ENCODE measurements around the gene HOXA5.

HOXA5 gene

DNA sequence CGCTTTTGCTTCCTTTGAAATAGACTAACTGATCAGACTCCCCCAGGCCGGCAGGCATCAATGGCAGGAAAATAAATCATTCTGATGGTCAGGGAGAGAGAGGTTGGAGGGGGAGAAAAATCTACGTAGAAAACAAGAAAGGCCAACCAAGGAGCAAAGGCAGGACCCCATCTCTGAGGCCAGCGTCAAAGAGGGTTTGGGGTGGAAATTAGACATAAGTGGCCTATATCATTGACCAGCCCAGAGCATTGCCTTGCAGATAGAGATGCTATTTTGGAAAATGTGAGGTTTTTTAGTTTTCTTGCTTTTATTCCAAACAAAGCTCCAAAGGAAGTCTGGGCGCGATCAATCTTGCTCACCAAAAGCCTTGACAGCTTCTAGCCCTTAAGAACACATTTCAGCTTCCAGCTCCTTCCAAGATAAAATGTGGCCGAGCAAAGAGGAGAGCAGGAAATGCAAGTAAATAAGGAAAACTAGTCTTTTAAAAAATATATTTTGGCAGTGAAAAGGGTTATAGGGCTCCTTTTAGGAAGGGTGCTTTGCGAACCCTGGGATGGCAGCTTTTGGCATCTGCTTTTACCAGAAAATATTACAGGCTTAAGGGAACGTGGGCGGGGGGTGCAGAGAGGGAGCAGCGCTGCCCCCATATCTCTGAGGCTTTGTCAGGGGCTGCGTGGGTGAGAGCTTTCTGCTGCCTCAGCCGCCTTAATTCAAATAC is 39.0 kb downstream of the HOXA5 start:
- DNase-seq = no peak

DNA sequence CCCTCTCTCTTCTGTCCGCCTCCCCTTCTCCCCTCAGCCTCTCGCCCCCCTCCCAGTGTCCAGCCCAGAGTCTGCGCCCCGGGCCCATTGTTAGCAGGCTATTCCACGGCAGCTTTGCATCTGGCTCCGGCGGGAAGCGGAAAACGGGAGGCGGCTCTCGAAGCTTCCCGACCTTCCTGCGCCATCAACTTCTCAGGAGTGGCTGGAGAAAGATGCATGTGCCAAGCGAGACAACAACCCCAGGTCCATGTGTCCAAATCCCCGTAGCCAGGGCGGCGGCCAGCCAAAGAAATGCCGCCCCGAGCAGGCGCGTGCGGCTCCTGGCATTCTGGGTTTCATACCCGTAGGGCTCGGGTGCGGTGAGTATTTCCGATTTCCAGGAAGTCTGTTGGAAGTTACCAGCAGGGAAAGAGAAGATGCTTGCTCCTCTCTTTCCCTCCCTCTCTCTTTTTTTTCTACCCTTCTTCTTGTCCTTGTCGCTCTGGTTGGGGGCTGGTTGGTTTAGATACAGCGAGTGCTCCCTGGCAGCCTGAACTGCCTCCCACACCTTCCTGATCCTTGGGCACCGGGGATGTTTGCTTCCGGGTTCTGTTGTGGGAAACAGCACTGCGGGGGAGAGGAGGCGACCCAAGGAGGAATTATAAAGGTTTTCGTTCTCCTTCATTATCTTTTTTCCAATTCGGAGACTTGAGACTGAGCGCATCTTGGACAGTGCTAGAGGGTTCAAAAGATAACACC is 39.8 kb downstream of the HOXA5 start:
- no peak for DNase-seq

DNA sequence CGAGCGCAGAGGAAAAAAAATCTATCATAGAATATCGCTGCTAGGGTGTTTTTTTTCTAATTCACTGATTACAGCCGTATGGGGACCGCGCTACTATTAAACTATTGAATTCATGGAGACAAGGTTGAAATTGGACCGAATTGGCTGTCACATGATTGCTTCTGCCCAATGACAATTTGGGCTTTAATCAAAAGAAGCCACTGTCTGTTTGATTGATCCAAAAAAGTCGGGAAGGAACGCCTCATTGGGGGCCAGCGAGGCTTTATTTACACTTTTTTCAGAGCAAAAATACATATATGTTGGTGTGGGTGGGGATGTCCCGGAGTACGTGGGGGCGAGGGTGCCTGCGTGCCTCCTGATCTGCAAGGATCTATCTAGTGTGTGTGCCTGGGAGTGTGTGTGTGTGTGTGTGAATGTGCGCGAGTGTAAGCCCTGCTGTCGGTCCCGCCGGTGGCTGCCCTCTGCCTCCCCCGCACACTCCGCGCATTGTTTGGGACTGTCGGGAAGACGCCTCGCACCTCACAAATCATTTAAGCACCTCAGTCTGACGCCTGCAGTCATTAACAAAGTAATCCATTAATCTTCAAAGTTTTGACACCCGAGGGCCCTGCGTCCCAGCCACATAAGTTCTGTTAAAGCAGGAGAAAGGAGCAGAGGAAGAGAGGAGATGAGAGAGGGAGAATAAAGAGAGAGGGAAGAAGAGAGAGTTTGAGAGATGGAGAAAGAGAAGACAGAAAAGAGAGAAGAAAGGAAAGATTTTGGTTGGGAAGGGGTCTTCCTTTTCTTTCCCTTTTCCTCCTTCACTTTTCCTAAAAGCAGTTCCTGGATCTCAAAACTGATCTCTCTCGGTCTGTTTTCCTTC is 40.7 kb downstream of the HOXA5 start, which contains the start of gene HOXA2:
Gene HOXA2, minus strand, starts transcription at position 103 of the 862 bp plus-strand sequence. CDS start 183 bp downstream, outside the sequence.
- no peak for DNase-seq

DNA sequence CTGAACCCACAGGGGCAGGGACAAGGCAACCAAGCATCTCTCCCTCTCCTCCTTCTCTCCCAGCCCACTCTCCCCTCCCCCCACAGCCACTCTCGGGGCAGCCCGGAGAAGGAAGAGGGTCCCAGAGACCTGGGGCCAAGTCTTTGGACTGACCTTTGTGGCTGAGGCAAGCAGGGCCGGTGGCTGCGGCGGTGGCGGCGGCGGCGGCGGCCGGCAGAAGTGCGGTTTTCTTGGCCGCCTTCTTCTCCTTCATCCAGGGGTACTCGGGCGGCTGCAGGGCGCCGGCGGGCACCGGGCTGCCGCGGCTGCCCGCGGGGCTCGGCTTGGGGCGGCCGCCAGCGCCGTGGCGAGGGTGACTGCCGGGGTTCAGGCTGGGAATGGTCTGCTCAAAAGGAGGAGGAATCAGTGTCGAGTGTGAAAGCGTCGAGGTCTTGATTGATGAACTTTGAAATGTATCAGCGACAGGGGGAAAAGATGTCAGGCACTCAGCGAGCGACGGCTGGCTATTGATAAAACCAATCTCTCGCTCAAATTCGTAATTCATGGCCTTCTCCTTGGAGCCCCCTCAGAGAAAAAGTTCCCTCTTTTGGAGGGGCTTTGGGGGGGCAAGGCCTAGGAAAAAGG is 41.4 kb downstream of the HOXA5 start:
- no peak for DNase-seq

GRCh38 chr7:27101171-27101956 is 42.1 kb downstream of the HOXA5 start:
- DNase-seq = no peak

DNA sequence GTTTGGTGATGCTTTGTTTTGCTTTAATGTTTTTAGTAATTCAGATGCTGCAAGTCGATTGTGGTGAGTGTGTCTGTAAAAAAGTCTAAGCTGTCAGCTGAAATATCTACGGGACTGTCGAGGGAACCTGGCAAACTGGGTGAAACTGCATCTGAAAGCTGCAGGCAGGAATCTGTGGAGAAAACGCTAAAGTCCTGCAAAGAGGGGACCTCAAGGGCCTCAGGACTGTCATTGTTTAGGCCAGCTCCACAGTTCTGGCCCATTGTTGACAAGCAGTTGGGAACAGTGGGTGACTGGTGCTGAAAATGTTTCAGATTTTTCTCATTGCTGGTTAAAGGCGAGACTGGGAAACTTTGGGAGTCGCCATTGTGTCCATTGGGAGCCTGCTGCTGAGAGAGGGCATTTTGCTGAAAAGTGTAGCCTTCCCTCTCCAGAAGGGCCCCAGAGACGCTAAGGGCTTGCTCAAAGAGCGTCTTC is 42.7 kb downstream of the HOXA5 start:
- DNase-seq = no peak

- no peak for DNase-seq
Observed at GRCh38 chr7:27099453-27100370, 43.8 kb downstream of the HOXA5 start.

- DNase-seq = no peak
Observed at GRCh38 chr7:27098578-27099451, 44.7 kb downstream of the HOXA5 start.

DNA sequence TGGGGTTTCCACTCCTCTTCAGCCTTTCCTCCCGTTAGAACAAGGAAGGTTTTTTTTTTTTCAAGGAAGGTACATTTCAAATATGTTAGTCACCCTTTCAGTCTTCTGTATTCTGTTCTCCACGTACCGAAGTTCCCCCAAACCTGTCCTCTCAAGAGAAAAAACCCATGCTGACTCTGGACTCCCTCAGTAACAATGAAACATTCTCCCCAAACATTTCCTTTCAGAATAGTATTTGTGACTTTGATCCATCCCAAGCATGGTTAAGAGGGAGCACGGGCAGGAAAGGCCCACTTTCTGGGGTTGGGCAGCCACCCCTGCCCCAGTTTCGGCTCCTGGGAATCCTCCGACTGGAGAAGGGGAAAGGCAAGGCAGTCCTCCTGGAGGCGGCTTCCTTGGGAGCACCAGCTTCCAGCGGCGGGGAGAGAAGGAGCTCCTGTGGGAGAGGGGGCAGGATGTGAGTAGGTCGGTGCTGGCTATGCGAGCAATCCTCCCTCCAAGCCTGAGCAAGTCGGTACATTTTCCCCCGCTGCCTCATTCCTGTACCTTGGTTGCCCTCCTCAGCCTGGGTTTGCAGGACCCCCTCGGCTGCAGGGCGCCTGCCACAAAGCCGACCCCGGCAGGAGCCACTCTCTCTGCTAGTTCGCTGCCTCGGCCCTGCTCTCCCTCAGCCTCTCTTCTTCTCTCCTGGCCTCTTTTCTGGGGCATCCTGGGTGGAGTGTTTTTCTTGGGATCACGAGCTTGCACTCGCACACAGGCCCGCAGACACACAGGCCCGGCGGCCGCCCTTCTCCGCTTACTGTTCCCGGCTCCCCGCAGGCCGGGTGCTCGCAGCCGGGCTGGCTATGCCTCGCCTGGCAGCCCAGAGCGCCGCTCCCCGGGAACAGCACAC is 45.5 kb downstream of the HOXA5 start:
- no peak for DNase-seq

DNA sequence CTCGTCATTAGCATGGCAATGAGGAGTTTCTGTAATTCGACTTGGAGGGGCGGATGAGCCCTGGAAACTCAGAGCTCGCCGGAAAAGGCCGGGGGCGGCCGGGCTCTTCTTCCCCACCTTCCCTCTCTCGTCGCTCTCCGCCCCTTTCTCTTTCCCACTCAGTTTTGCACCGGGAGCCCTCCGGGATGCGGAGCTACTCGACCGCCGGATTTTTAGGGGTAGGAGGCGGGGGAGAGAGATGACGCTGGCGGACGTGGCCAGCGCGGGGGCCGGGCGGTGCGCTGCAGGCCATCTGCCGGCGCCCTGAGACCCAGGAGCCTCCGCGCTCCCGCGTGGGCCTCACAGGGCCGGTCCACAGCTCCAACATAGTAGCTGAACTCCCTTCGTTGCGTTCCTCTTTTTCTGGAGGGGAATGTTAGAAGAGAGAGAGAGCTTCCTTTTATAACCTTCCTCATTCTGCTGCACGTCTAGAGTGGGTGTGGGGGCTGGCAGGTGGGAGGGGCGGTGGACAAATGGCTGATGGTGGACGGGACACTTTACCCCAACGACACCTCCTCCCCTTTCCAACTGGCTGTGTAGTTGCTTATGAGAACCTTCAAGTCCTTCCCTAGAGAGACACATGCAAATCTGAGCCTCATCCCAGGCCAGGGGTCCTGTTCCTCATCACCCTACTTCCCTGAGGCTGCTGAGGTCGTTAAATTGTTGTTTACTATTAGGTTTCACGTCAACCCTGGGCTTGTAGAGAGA is 46.5 kb downstream of the HOXA5 start:
- no peak for DNase-seq

- DNase-seq = peak; percentile 44 to 81 (median 67)
Observed at GRCh38 chr7:27095897-27096767, 47.3 kb downstream of the HOXA5 start, which contains the start of gene HOXA1. TSS of gene HOXA1 (minus strand) at chr7:27096000. CDS start at chr7:27095912, 88 bp downstream.

- DNase-seq = no peak
Observed at GRCh38 chr7:27095050-27095896, 48.2 kb downstream of the HOXA5 start.

- DNase-seq = no peak
Observed at GRCh38 chr7:27094304-27095049, 49.0 kb downstream of the HOXA5 start.

DNA sequence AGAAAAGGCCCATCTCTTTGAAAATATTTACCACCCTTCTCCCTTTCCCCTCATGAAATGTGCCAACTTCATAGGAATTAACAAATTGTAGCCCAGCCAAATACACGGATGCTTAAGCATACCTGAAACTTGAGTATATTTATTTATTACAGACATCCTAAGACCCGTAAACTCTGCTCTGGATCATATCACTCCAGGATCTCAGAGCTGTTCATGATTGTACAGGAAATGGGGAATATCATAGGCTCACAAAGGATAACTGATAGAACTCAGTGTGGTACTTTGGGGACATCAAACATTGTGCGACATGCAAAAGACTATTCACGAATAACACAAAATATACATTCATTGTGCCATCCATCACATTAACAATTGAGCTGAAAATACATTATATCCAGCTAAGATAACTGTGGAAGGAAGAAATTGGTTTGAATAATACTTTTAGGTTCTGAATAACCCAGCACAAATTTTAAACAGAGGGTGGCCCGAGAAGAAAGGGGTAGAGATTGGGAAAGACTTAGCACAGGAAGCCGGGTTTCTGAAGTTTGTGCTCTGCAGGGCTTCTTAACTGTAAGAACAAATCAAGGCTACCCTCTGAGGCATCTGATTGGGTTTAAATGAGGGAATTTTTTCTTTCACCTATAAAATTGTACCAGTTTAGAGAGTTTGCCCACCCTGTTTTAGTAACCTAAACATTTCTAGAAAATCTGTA is 50.1 kb downstream of the HOXA5 start:
- DNase-seq = no peak
